Loucy (cell line): ENCODE results near the gene PLPP2.

Experiments used
- H2AFZ ChIP-seq: fragments of 200-600 bp; sonication (generic); 2 replicates; pipeline ENCODE4 v1.6.0; 2016; ENCODE audit warnings: antibody characterized with exemption, mild to moderate bottlenecking, low read length, moderate library complexity
- H3F3A ChIP-seq: fragments of 200-600 bp; 2 replicates; pipeline ENCODE4 v1.6.0; 2016; ENCODE audit warnings: antibody characterized with exemption, low read depth, mild to moderate bottlenecking
- H3K27me3 ChIP-seq: fragments of 200-600 bp; sonication (generic); 2 replicates; pipeline ENCODE4 v1.6.1; 2014; ENCODE audit warnings: low read length, mild to moderate bottlenecking; ENCODE audit not compliant: insufficient read depth, poor library complexity, severe bottlenecking
- H3K36me3 ChIP-seq: fragments of 200-600 bp; sonication (generic); 2 replicates; pipeline ENCODE4 v1.6.1; 2016; ENCODE audit warnings: low read length; ENCODE audit not compliant: insufficient read depth
- H3K4me1 ChIP-seq: fragments of 200-600 bp; sonication (generic); 2 replicates; pipeline ENCODE4 v1.5.1; 2014; ENCODE audit warnings: low read length, mild to moderate bottlenecking; ENCODE audit not compliant: insufficient read depth, poor library complexity, severe bottlenecking
- H3K4me2 ChIP-seq: fragments of 200-600 bp; sonication (generic); 2 replicates; pipeline ENCODE4 v1.6.0; 2014; ENCODE audit warnings: antibody characterized with exemption, low read length, low read depth, mild to moderate bottlenecking; ENCODE audit not compliant: poor library complexity, severe bottlenecking
- H3K4me3 ChIP-seq: fragments of 200-600 bp; sonication (generic); 2 replicates; pipeline ENCODE4 v1.5.1; 2014; ENCODE audit warnings: low read length, mild to moderate bottlenecking, mixed read lengths; ENCODE audit not compliant: poor library complexity, severe bottlenecking
- H3K79me2 ChIP-seq: fragments of 200-600 bp; sonication (generic); 2 replicates; pipeline ENCODE4 v1.6.1; 2014; ENCODE audit warnings: low read length; ENCODE audit not compliant: insufficient read depth
- H3K9ac ChIP-seq: fragments of 200-600 bp; sonication (generic); 2 replicates; pipeline ENCODE4 v1.6.0; 2014; ENCODE audit warnings: mild to moderate bottlenecking, low read depth, low read length, moderate library complexity; ENCODE audit not compliant: poor library complexity, severe bottlenecking
- H3K9me2 ChIP-seq: fragments of 200-600 bp; sonication (generic); replicated peaks from 2 replicates; pipeline ENCODE4 v1.6.1; 2016; ENCODE audit warnings: low read depth, low read length, mixed read lengths
- H3K9me3 ChIP-seq: fragments of 200-600 bp; sonication (generic); 2 replicates; pipeline ENCODE4 v1.6.1; 2014; ENCODE audit warnings: mild to moderate bottlenecking, antibody characterized with exemption, low read length, low read depth; ENCODE audit not compliant: insufficient read depth
- H4K20me1 ChIP-seq: fragments of 200-600 bp; sonication (generic); 2 replicates; pipeline ENCODE4 v1.6.0; 2014; ENCODE audit warnings: antibody characterized with exemption, low read length, mild to moderate bottlenecking; ENCODE audit not compliant: insufficient read depth, poor library complexity, severe bottlenecking
- EZH2phosphoT487 ChIP-seq: fragments of 200-600 bp; IDR thresholded peaks from 2 replicates; pipeline ENCODE4 v1.6.1; 2018; ENCODE audit warnings: antibody characterized with exemption, mild to moderate bottlenecking, moderate library complexity, borderline replicate concordance
- TF ChIP-seq, protein P1 (sequence below): fragments of 200-600 bp; sonication (generic); conservative IDR thresholded peaks from 2 replicates; pipeline ENCODE4 v1.5.1; 2014; ENCODE audit warnings: mild to moderate bottlenecking, antibody characterized with exemption, low read length

Gene PLPP2

DNA sequence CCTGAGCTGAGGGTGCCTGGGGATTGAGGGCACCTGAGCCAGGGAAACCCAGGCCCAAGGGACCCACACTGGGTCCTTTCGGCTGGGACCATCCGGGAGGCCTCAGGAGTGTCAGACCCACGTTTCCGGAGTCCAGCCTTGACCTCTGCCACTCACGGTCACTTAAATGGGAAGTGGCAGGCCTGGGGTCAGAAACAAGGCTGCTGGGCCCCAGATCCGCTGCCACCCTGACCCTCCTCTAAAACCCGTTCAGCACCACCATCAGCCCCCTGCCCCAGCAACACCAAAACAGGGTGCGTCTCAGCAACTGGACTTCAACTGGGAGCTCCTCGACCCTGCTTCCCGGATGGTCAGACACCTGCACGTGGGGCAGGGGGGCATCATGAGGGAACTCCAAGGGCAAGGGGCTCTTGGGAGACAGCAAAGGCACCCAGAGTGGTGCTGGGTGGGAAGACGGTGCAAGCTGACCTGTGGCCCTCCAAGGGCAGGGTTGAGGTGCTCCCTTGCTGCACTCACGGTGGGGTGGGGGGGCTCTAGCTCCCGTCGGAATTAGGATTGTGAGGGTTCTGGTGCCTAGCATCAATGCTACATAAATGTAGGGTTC, 1.2 kb upstream of the PLPP2 start:
- Histone ChIP-seq H3K4me2 (no peak overlapping the region), H4K20me1 (no peaks in the 10 kb centered on the region), H3K79me2 (no peaks in the 10 kb centered on the region), H3K4me3 (no peak overlapping the region), H3F3A (no peaks in the 10 kb centered on the region), H2AFZ (no peak overlapping the region), H3K9me3 (no peaks in the 10 kb centered on the region), H3K9me2 (no peaks in the 10 kb centered on the region), H3K36me3 (no peaks in the 10 kb centered on the region), H3K27me3 (no peaks in the 10 kb centered on the region), H3K9ac (no peak overlapping the region), H3K4me1 (no peaks in the 10 kb centered on the region)
- TF ChIP-seq, protein P1, sequence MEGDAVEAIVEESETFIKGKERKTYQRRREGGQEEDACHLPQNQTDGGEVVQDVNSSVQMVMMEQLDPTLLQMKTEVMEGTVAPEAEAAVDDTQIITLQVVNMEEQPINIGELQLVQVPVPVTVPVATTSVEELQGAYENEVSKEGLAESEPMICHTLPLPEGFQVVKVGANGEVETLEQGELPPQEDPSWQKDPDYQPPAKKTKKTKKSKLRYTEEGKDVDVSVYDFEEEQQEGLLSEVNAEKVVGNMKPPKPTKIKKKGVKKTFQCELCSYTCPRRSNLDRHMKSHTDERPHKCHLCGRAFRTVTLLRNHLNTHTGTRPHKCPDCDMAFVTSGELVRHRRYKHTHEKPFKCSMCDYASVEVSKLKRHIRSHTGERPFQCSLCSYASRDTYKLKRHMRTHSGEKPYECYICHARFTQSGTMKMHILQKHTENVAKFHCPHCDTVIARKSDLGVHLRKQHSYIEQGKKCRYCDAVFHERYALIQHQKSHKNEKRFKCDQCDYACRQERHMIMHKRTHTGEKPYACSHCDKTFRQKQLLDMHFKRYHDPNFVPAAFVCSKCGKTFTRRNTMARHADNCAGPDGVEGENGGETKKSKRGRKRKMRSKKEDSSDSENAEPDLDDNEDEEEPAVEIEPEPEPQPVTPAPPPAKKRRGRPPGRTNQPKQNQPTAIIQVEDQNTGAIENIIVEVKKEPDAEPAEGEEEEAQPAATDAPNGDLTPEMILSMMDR, result no peak
- no peak for TF ChIP-seq EZH2phosphoT487

DNA sequence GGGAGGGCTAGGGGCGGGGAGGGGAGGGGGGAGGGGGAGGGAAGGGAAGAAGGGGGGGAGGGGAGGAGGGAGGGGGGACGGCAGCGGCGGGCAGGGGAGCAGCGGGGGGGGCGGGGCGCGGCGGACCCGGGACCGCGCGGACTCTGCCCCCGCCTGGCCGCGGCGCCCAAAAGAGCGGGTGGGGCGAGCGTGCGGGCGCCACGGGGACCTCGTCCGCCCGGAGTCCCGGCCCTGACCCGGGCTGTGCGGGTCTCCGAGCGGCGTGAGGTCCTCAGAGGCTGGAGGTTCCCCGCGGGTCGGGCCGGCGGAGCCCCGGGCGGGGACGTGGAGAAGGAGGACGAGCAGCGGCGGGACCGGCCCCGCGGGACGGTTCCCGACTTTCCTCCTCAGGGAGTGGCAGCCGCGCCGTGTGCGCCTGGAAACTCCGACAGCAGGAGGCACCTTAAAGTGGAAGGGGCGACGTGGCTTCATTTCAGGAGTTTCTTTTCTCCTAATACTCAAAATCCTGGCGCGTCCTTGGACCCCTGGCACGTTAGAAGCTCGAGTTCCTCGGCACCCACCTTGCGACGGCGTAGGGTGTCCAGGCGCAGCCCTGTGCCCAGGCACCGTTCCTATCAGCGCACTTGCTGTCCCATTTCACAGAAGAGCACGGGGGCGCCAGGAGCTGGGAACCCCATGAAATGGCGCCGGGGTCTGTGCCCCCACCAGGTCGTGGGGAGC, 518 bp upstream of the PLPP2 start:
- Histone ChIP-seq H2AFZ (no peak overlapping the region), H3F3A (no peaks in the 10 kb centered on the region), H3K79me2 (no peaks in the 10 kb centered on the region), H3K4me1 (no peaks in the 10 kb centered on the region), H3K4me2 (no peak overlapping the region), H3K9me2 (no peaks in the 10 kb centered on the region), H4K20me1 (no peaks in the 10 kb centered on the region), H3K9ac (no peak overlapping the region), H3K27me3 (no peaks in the 10 kb centered on the region), H3K36me3 (no peaks in the 10 kb centered on the region), H3K9me3 (no peaks in the 10 kb centered on the region), H3K4me3 (no peak overlapping the region)
- TF ChIP-seq, protein P1, result no peak
- TF ChIP-seq EZH2phosphoT487, result no peak

DNA sequence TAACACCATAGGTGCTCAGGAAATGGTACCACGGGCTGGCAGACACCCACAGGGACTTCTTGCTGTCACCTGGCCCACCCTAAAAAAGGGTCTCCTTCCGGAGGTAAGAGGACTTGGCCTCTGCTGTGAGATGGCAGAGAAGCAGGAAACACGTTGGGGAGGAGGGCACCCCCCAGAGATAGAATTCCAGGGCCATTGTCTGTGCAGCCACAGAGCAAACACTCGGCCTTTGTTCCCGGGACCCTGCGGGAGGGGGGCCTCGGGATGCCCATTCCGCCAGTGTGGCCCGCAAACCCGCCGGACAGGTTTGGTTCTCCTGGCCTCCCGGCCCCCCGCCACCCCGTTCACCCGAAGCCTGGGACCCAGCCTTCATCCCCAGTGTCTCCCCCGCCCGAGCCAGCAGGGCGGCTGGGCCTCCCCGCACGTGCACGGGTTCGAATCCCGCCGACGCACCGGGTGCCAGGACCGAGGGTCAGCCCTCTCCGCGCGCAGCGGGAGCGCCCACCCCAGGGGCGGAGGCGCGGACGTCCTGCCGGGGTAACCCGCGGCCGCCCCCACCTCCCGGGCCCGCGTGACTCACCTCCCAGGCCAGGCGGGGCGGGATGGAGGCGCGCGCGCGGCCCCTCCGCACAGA, 714 bp downstream of the PLPP2 start:
- H3K4me2 ChIP-seq, result no peak overlapping the region
- H3F3A ChIP-seq, result no peaks in the 10 kb centered on the region
- H3K9me2 ChIP-seq, result no peaks in the 10 kb centered on the region
- no peaks in the 10 kb centered on the region for H3K79me2 ChIP-seq
- no peak overlapping the region for H2AFZ ChIP-seq
- H3K9me3 ChIP-seq, result no peaks in the 10 kb centered on the region
- H3K9ac ChIP-seq, result no peak overlapping the region
- TF ChIP-seq, protein P1, result no peak
- TF ChIP-seq EZH2phosphoT487, result no peak
- no peaks in the 10 kb centered on the region for H3K36me3 ChIP-seq
- no peaks in the 10 kb centered on the region for H3K27me3 ChIP-seq
- no peaks in the 10 kb centered on the region for H3K4me1 ChIP-seq
- no peak overlapping the region for H3K4me3 ChIP-seq
- H4K20me1 ChIP-seq, result no peaks in the 10 kb centered on the region
